SK-N-SH treated with all-trans-retinoic acid at 6 μM for 48 hours (cell line): ENCODE measurements around the gene CLDN5.

Experiments used
- ARNTL ChIP-seq: fragments of 450-650 bp; formaldehyde crosslinking; IDR thresholded peaks from 2 replicates; pipeline ENCODE4 v1.5.0; 2020; ENCODE audit warnings: low read depth, mild to moderate bottlenecking, moderate library complexity, borderline replicate concordance
- OSR1 ChIP-seq: fragments of 250-450 bp; sonication (Bioruptor Pico); IDR thresholded peaks from 2 replicates; pipeline ENCODE4 v1.8.0; 2022; ENCODE audit warnings: moderate library complexity, mild to moderate bottlenecking, inconsistent platforms
- SNAI2 ChIP-seq: fragments of 250-450 bp; sonication (Bioruptor Pico); IDR thresholded peaks from 2 replicates; pipeline ENCODE4 v1.5.0; 2020; ENCODE audit warnings: mild to moderate bottlenecking, moderate library complexity
- ZNF70 ChIP-seq: fragments of 450-650 bp; formaldehyde crosslinking; IDR thresholded peaks from 2 replicates; pipeline ENCODE4 v1.5.0; 2020; ENCODE audit warnings: mild to moderate bottlenecking, moderate library complexity

- TF ChIP-seq OSR1: no peak
- no peak for TF ChIP-seq SNAI2
- no peak for TF ChIP-seq ZNF70 (CRISPR knock-in tag)
- TF ChIP-seq ARNTL (CRISPR knock-in tag): no peak
Measured at GRCh38 chr22:19548964-19549363, 24.8 kb upstream of the CLDN5 start.
